ENCODE results near the gene ALPK3. TPM values are rescaled to one million over a fixed set of nuclear protein-coding genes. Genes with fewer than 3 reads are reported as not detected.
A peak's percentile ranks its signal among the peaks of the same experiment; 100 is the strongest.

Gene ALPK3
- polyA plus RNA-seq, 2 donors = 1.8 to 10.5 TPM

DNA sequence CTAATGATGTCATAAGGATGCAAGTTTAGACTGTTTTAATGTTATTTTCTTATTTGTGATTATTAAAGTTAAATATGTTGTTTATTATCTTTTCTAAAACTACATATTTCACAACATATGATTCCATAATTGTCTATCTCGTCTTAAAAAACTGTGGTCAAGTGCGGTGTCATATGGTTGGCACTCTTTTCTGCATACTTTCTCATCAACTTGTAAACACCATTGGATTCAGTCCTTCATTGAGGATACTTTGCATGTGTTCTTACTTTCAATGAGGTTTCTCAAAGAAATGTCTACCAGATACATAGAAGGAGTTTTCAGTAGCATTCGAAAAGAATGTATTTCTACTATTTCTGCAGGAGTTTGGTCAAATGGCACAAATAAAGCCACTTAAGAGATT is 22.0 kb upstream of the ALPK3 start:
- Histone ChIP-seq H3K27me3 (ENCODE audit: control insufficient read depth in 1 of 2, insufficient read depth in 2 of 2, low read length in 2 of 2) (no peaks in the 10 kb centered on the region), H3K4me3 (ENCODE audit: low read depth in 1 of 2, low read length in 2 of 2) (no peak overlapping the region), H3K27ac (ENCODE audit: low read depth in 2 of 2, low read length in 1 of 2) (no peak overlapping the region), H3K9me3 (ENCODE audit: control insufficient read depth in 2 of 2, insufficient read depth in 1 of 2, low read depth in 1 of 2, low read length in 1 of 2) (no peaks in the 10 kb centered on the region), H3K4me1 (ENCODE audit: control insufficient read depth in 2 of 2, insufficient read depth in 2 of 2, low read length in 1 of 2) (no peaks in the 10 kb centered on the region), H3K36me3 (ENCODE audit: control insufficient read depth in 2 of 2, insufficient read depth in 2 of 2, low read length in 1 of 2) (peaks cover 19 to 35% of the 10 kb centered on the region in 2 donors)
- WGBS, 2 donors = 89 to 90% methylated on average over 3 of the region's 3 CpGs

DNA sequence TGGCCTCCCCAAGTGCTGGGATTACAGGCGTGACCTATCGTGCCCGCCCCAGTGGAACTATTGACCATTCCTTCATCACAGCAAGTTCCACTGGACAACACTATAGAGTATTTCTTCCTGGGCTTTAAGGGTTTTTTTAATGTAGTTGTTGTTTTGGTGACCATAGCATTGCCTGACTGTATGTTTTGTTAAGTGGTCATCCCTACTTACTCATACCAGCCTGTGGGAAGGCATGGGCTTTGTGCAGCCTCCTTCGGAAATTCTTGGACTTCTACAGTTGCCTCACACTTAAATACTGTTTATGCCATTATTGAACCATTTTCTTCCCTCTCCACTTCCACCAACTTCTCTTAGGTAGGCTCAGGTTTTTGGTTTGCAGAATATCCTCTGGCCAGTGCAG is 19.9 kb upstream of the ALPK3 start:
- WGBS, 2 donors = 96 to 99% methylated on average over 4 of the region's 4 CpGs
- Histone ChIP-seq H3K4me1 (ENCODE audit: control insufficient read depth in 2 of 2, insufficient read depth in 2 of 2, low read length in 1 of 2) (no peaks in the 10 kb centered on the region), H3K36me3 (ENCODE audit: control insufficient read depth in 2 of 2, insufficient read depth in 2 of 2, low read length in 1 of 2) (peaks cover 19 to 40% of the 10 kb centered on the region in 2 donors), H3K4me3 (ENCODE audit: low read depth in 1 of 2, low read length in 2 of 2) (no peak overlapping the region), H3K27ac (ENCODE audit: low read depth in 2 of 2, low read length in 1 of 2) (no peak overlapping the region), H3K27me3 (ENCODE audit: control insufficient read depth in 1 of 2, insufficient read depth in 2 of 2, low read length in 2 of 2) (no peaks in the 10 kb centered on the region), H3K9me3 (ENCODE audit: control insufficient read depth in 2 of 2, insufficient read depth in 1 of 2, low read depth in 1 of 2, low read length in 1 of 2) (no peaks in the 10 kb centered on the region)

- H3K36me3 ChIP-seq (ENCODE audit: control insufficient read depth in 2 of 2, insufficient read depth in 2 of 2, low read length in 1 of 2) = peaks cover 19 to 45% of the 10 kb centered on the region in 2 donors
- H3K27ac ChIP-seq (ENCODE audit: low read depth in 2 of 2, low read length in 1 of 2) = no peak overlapping the region
- H3K9me3 ChIP-seq (ENCODE audit: control insufficient read depth in 2 of 2, insufficient read depth in 1 of 2, low read depth in 1 of 2, low read length in 1 of 2) = no peaks in the 10 kb centered on the region
- no peaks in the 10 kb centered on the region for H3K27me3 ChIP-seq (ENCODE audit: control insufficient read depth in 1 of 2, insufficient read depth in 2 of 2, low read length in 2 of 2)
- WGBS, 2 donors = 89 to 91% methylated on average over 3 of the region's 3 CpGs
- no peak overlapping the region for H3K4me3 ChIP-seq (ENCODE audit: low read depth in 1 of 2, low read length in 2 of 2)
- no peaks in the 10 kb centered on the region for H3K4me1 ChIP-seq (ENCODE audit: control insufficient read depth in 2 of 2, insufficient read depth in 2 of 2, low read length in 1 of 2)
Measured at GRCh38 chr15:84797801-84798200, 19.4 kb upstream of the ALPK3 start.

GRCh38 chr15:84798436-84798946 is 18.7 kb upstream of the ALPK3 start:
- WGBS, 2 donors = 96% methylated on average over 21 of the region's 21 CpGs
- Histone ChIP-seq H3K4me1 (ENCODE audit: control insufficient read depth in 2 of 2, insufficient read depth in 2 of 2, low read length in 1 of 2) (no peaks in the 10 kb centered on the region), H3K36me3 (ENCODE audit: control insufficient read depth in 2 of 2, insufficient read depth in 2 of 2, low read length in 1 of 2) (peaks cover 19 to 45% of the 10 kb centered on the region in 2 donors), H3K4me3 (ENCODE audit: low read depth in 1 of 2, low read length in 2 of 2) (no peak overlapping the region), H3K27ac (ENCODE audit: low read depth in 2 of 2, low read length in 1 of 2) (no peak overlapping the region), H3K9me3 (ENCODE audit: control insufficient read depth in 2 of 2, insufficient read depth in 1 of 2, low read depth in 1 of 2, low read length in 1 of 2) (no peaks in the 10 kb centered on the region), H3K27me3 (ENCODE audit: control insufficient read depth in 1 of 2, insufficient read depth in 2 of 2, low read length in 2 of 2) (no peaks in the 10 kb centered on the region)

- peaks cover 19 to 45% of the 10 kb centered on the region in 2 donors for H3K36me3 ChIP-seq (ENCODE audit: control insufficient read depth in 2 of 2, insufficient read depth in 2 of 2, low read length in 1 of 2)
- H3K27me3 ChIP-seq (ENCODE audit: control insufficient read depth in 1 of 2, insufficient read depth in 2 of 2, low read length in 2 of 2) = no peaks in the 10 kb centered on the region
- H3K4me1 ChIP-seq (ENCODE audit: control insufficient read depth in 2 of 2, insufficient read depth in 2 of 2, low read length in 1 of 2) = peaks cover 0 to 7% of the 10 kb centered on the region in 2 donors
- no peak overlapping the region for H3K4me3 ChIP-seq (ENCODE audit: low read depth in 1 of 2, low read length in 2 of 2)
- WGBS, 2 donors = 88 to 89% methylated on average over 10 of the region's 10 CpGs
- H3K27ac ChIP-seq (ENCODE audit: low read depth in 2 of 2, low read length in 1 of 2) = no peak overlapping the region
- H3K9me3 ChIP-seq (ENCODE audit: control insufficient read depth in 2 of 2, insufficient read depth in 1 of 2, low read depth in 1 of 2, low read length in 1 of 2) = no peaks in the 10 kb centered on the region
Measured at GRCh38 chr15:84799511-84800187, 17.5 kb upstream of the ALPK3 start.

DNA sequence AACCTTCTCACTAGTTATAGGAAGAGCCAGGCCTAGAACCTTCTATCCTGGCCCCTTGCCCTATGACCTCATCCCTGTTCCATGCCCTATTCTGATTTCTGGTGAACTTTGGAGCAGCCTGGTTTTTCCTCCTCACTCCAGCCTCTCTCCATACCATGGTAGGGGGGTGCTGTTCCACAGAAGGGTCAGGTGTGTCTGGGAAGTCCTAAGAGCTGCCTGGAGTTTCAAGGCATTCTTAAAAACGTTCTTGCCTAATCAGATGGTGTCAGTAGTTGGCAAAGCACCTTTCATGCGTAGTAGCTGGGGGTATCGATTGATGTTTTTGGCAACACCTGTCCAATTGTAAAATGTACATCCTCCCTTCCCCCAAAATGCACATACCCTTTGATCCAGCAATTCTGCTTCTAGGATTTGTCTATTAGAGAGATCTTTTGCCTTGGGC is 16.8 kb upstream of the ALPK3 start:
- H3K4me3 ChIP-seq (ENCODE audit: low read depth in 1 of 2, low read length in 2 of 2) = no peak overlapping the region
- no peaks in the 10 kb centered on the region for H3K27me3 ChIP-seq (ENCODE audit: control insufficient read depth in 1 of 2, insufficient read depth in 2 of 2, low read length in 2 of 2)
- H3K36me3 ChIP-seq (ENCODE audit: control insufficient read depth in 2 of 2, insufficient read depth in 2 of 2, low read length in 1 of 2) = peaks cover 19 to 47% of the 10 kb centered on the region in 2 donors
- 78 to 82% methylated on average over 3 of the region's 3 CpGs for WGBS, 2 donors
- peaks cover 0 to 9% of the 10 kb centered on the region in 2 donors for H3K4me1 ChIP-seq (ENCODE audit: control insufficient read depth in 2 of 2, insufficient read depth in 2 of 2, low read length in 1 of 2)
- no peaks in the 10 kb centered on the region for H3K9me3 ChIP-seq (ENCODE audit: control insufficient read depth in 2 of 2, insufficient read depth in 1 of 2, low read depth in 1 of 2, low read length in 1 of 2)
- H3K27ac ChIP-seq (ENCODE audit: low read depth in 2 of 2, low read length in 1 of 2) = no peak overlapping the region

DNA sequence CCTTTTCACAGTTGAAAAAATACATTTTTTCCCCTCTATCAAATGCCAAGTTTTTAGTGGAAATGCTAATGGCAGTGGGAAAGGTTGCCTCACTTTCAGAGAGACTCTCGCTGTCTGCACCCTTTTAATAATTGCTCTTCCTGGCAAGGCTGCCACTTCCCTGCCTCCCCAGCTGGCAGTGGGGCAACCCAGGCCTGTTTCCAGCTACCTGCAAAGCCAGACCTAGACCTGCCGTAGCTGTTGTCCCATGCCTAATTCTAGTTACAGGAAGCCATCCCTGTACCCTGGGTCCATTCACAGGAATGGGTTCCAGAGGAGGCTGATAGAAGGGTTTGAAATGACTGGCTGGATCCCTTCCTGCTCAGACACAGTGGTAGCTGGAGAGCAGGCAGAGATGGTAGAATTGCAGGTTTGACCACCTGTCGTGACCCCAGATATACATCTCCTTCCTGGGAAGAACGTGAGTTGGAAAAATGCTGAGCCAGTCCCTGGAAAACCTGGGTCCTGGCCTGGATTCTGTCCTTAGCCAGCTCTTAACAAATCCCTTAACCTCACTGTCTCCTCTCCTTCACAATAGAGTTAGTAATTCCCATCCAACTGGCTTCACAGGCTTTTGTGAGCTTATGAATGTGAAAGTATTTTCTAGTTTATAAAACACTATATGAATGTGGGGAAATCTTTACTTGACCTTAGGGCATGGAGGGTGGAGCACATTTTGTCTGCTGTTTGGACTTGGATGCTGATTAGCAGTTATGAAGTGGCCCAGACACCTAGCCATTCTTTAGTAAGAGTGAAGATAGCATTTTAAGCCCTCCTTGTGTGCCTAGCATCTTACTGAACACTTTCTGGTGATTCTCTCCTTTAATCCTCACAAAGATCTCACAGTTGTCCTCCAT is 12.9 kb upstream of the ALPK3 start:
- Histone ChIP-seq H3K27ac (ENCODE audit: low read depth in 2 of 2, low read length in 1 of 2) (peak overlapping the region; percentile 43 to 58), H3K4me1 (ENCODE audit: control insufficient read depth in 2 of 2, insufficient read depth in 2 of 2, low read length in 1 of 2) (peaks cover 0 to 9% of the 10 kb centered on the region in 2 donors), H3K4me3 (ENCODE audit: low read depth in 1 of 2, low read length in 2 of 2) (no peak overlapping the region), H3K9me3 (ENCODE audit: control insufficient read depth in 2 of 2, insufficient read depth in 1 of 2, low read depth in 1 of 2, low read length in 1 of 2) (no peaks in the 10 kb centered on the region), H3K36me3 (ENCODE audit: control insufficient read depth in 2 of 2, insufficient read depth in 2 of 2, low read length in 1 of 2) (peaks cover 12 to 26% of the 10 kb centered on the region in 2 donors), H3K27me3 (ENCODE audit: control insufficient read depth in 1 of 2, insufficient read depth in 2 of 2, low read length in 2 of 2) (no peaks in the 10 kb centered on the region)
- 41 to 47% methylated on average over 4 of the region's 4 CpGs for WGBS, 2 donors

DNA sequence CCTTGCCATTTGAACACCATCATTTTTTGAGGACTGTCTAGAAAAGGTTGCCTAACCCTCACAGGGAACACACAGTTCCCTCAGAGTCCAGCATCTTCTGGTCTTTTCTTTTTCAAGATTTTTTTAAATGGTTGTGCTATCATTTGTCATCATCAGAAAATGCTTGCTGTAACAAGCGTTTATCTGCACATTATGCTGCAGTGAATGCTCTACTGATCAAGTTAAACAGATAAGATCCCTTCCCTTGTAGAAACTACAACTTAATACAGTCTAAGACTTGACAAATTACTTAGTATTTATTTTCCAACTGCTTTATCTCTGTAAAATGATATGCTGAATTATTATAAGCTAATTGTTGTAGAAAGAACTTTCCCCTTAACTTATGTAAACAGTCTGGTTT is 11.9 kb upstream of the ALPK3 start:
- no peak overlapping the region for H3K27ac ChIP-seq (ENCODE audit: low read depth in 2 of 2, low read length in 1 of 2)
- no peaks in the 10 kb centered on the region for H3K9me3 ChIP-seq (ENCODE audit: control insufficient read depth in 2 of 2, insufficient read depth in 1 of 2, low read depth in 1 of 2, low read length in 1 of 2)
- H3K36me3 ChIP-seq (ENCODE audit: control insufficient read depth in 2 of 2, insufficient read depth in 2 of 2, low read length in 1 of 2) = peaks cover 2 to 17% of the 10 kb centered on the region in 2 donors
- 63 to 85% methylated on average over 1 of the region's 1 CpG for WGBS, 2 donors
- H3K27me3 ChIP-seq (ENCODE audit: control insufficient read depth in 1 of 2, insufficient read depth in 2 of 2, low read length in 2 of 2) = no peaks in the 10 kb centered on the region
- H3K4me3 ChIP-seq (ENCODE audit: low read depth in 1 of 2, low read length in 2 of 2) = no peak overlapping the region
- peaks cover 0 to 9% of the 10 kb centered on the region in 2 donors for H3K4me1 ChIP-seq (ENCODE audit: control insufficient read depth in 2 of 2, insufficient read depth in 2 of 2, low read length in 1 of 2)

GRCh38 chr15:84807228-84807627 is 9.9 kb upstream of the ALPK3 start:
- Histone ChIP-seq H3K9me3 (ENCODE audit: control insufficient read depth in 2 of 2, insufficient read depth in 1 of 2, low read depth in 1 of 2, low read length in 1 of 2) (no peaks in the 10 kb centered on the region), H3K27me3 (ENCODE audit: control insufficient read depth in 1 of 2, insufficient read depth in 2 of 2, low read length in 2 of 2) (no peaks in the 10 kb centered on the region), H3K36me3 (ENCODE audit: control insufficient read depth in 2 of 2, insufficient read depth in 2 of 2, low read length in 1 of 2) (peaks cover 0 to 6% of the 10 kb centered on the region in 2 donors), H3K27ac (ENCODE audit: low read depth in 2 of 2, low read length in 1 of 2) (no peak overlapping the region), H3K4me3 (ENCODE audit: low read depth in 1 of 2, low read length in 2 of 2) (no peak overlapping the region), H3K4me1 (ENCODE audit: control insufficient read depth in 2 of 2, insufficient read depth in 2 of 2, low read length in 1 of 2) (peaks cover 0 to 9% of the 10 kb centered on the region in 2 donors)
- 81 to 86% methylated on average over 3 of the region's 3 CpGs for WGBS, 2 donors

Data from esophagus (tissue), 2 donors.